Liver (tissue), 9 donors: ENCODE results near the gene TECRL. TPM values are rescaled to one million over a fixed set of nuclear protein-coding genes. Genes with fewer than 3 reads are reported as not detected.

Experiments used
- DNase-seq: peaks from one replicate; pipeline ENCODE4 v3.0.0-alpha.2; 2017; ENCODE audit warnings: low spot score
- H3K27ac ChIP-seq, 2 donors: one replicate each; pipeline ENCODE4 v1.7.0; 2013; ENCODE audit warnings: inconsistent platforms in 2 of 2, low read length in 2 of 2, control low read depth in 1 of 2, low read depth in 1 of 2, mild to moderate bottlenecking in 1 of 2
- H3K27me3 ChIP-seq, 4 donors: one replicate each; pipeline versions ENCODE4 v1.6.1 to v1.7.0; 2013; ENCODE audit warnings: low read length in 3 of 4, inconsistent platforms in 1 of 4, mild to moderate bottlenecking in 1 of 4, moderate library complexity in 1 of 4; ENCODE audit not compliant: control insufficient read depth in 4 of 4, insufficient read depth in 4 of 4
- H3K36me3 ChIP-seq, 4 donors: one replicate each; pipeline versions ENCODE4 v1.6.1 to v1.7.0; 2013; ENCODE audit warnings: low read length in 3 of 4, mild to moderate bottlenecking in 3 of 4, low read depth in 1 of 4, moderate library complexity in 1 of 4; ENCODE audit not compliant: control insufficient read depth in 4 of 4, insufficient read depth in 3 of 4
- H3K4me1 ChIP-seq, 4 donors: one replicate each; pipeline versions ENCODE4 v1.6.1 to v1.7.0; 2013; ENCODE audit warnings: low read length in 3 of 4, mild to moderate bottlenecking in 3 of 4, moderate library complexity in 1 of 4; ENCODE audit not compliant: control insufficient read depth in 4 of 4, insufficient read depth in 4 of 4
- H3K4me3 ChIP-seq, 3 donors: one replicate each; pipeline versions ENCODE4 v1.6.1 to v1.7.0; 2013; ENCODE audit warnings: low read length in 3 of 3, control low read depth in 1 of 3, low read depth in 1 of 3, mild to moderate bottlenecking in 1 of 3
- H3K9ac ChIP-seq, 2 donors: one replicate each; pipeline ENCODE4 v1.7.0; 2013; ENCODE audit warnings: low read length in 2 of 2, mild to moderate bottlenecking in 2 of 2, moderate library complexity in 2 of 2, control low read depth in 1 of 2, low read depth in 1 of 2
- H3K9me3 ChIP-seq, 4 donors: one replicate each; pipeline versions ENCODE4 v1.6.1 to v1.7.0; 2013; ENCODE audit warnings: low read length in 3 of 4; ENCODE audit not compliant: control insufficient read depth in 4 of 4
- ATF3 ChIP-seq: IDR thresholded peaks from 2 replicates; pipeline ENCODE4 v1.6.1; 2016; ENCODE audit warnings: antibody characterized with exemption
- CTCF ChIP-seq: fragments of 150-350 bp; IDR thresholded peaks from 2 replicates; pipeline ENCODE4 v1.5.1; 2017; ENCODE audit warnings: improper control_type of control experiment, low read depth, low read length; ENCODE audit not compliant: missing input control
- EGR1 ChIP-seq, 2 donors: IDR thresholded peaks; 2 replicates each; pipeline ENCODE4 v1.6.1; 2016 to 2018; ENCODE audit warnings: antibody characterized with exemption in 2 of 2, low read depth in 2 of 2
- FOXA1 ChIP-seq: IDR thresholded peaks from 2 replicates; pipeline ENCODE4 v1.6.1; 2016; ENCODE audit warnings: antibody characterized with exemption
- FOXA2 ChIP-seq: IDR thresholded peaks from 2 replicates; pipeline ENCODE4 v1.6.1; 2016; ENCODE audit warnings: antibody characterized with exemption
- GABPA ChIP-seq, 2 donors: IDR thresholded peaks in 1 of 2; conservative IDR thresholded peaks in 1 of 2; 2 replicates each; pipeline ENCODE4 v1.6.1; 2016; ENCODE audit warnings: antibody characterized with exemption in 2 of 2, mild to moderate bottlenecking in 1 of 2, moderate library complexity in 1 of 2
- HNF4A ChIP-seq, 2 donors: conservative IDR thresholded peaks; 2 replicates each; pipeline ENCODE4 v1.6.1; 2016; ENCODE audit warnings: antibody characterized with exemption in 2 of 2, mild to moderate bottlenecking in 2 of 2
- HNF4G ChIP-seq: IDR thresholded peaks from 2 replicates; pipeline ENCODE4 v1.6.1; 2016; ENCODE audit warnings: antibody characterized with exemption
- NR2F2 ChIP-seq: IDR thresholded peaks from 2 replicates; pipeline ENCODE4 v1.6.1; 2016; ENCODE audit warnings: antibody characterized with exemption
- RAD21 ChIP-seq, 2 donors: IDR thresholded peaks; 2 replicates each; pipeline ENCODE4 v1.6.1; 2016; ENCODE audit warnings: antibody characterized with exemption in 2 of 2, mild to moderate bottlenecking in 2 of 2
- RXRA ChIP-seq, 2 donors: IDR thresholded peaks; 2 replicates each; pipeline ENCODE4 v1.6.1; 2017 to 2018; ENCODE audit warnings: antibody characterized with exemption in 2 of 2, mild to moderate bottlenecking in 1 of 2
- SP1 ChIP-seq: IDR thresholded peaks from 2 replicates; pipeline ENCODE4 v1.6.1; 2018; ENCODE audit warnings: antibody characterized with exemption, mild to moderate bottlenecking
- TAF1 ChIP-seq: conservative IDR thresholded peaks from 2 replicates; pipeline ENCODE4 v1.6.1; 2016; ENCODE audit warnings: antibody characterized with exemption, mild to moderate bottlenecking
- YY1 ChIP-seq: IDR thresholded peaks from 2 replicates; pipeline ENCODE4 v1.6.1; 2016; ENCODE audit warnings: antibody characterized with exemption, mild to moderate bottlenecking
- ZBTB33 ChIP-seq: IDR thresholded peaks from 2 replicates; pipeline ENCODE4 v1.6.1; 2016; ENCODE audit warnings: antibody characterized with exemption
- WGBS: extraction: QIAGEN DNeasy Blood & Tissue Kit; methylation state at CpG from one replicate; pipeline ENCODE4 v1.1.7; 2013; 5-methylcytosine and 5-hydroxymethylcytosine counted together
- polyA plus RNA-seq, 2 donors: library from polyadenylated mRNA; stranded (reverse) in 1 of 2; unstranded in 1 of 2; fragments of 200-250 nt in 1 of 2; fragments of >200 nt in 1 of 2; fragmentation: Nextera tagmentation in 1 of 2; extraction: Ambion mirVana in 1 of 2; gene quantifications; one replicate each; pipeline versions ENCODE4 v1.2.1 to v1.2.3, GENCODE V29; 2013 to 2015
- total RNA-seq, 2 donors: library from RNA; depleted of rRNA; stranded (reverse); fragments of >200 nt; gene quantifications; one replicate each; pipeline ENCODE4 v1.2.3, GENCODE V29; 2014
- donor health status: healthy.
- donor health status: healthy.
- donor health status: healthy.
- donor health status: healthy.
- donor health status: healthy.

The TECRL gene
- total and polyA plus RNA-seq, 4 donors: not detected

- DNase-seq: no peak
- H3K4me1 ChIP-seq: no peaks in the 10 kb centered on the region
- peaks cover 0 to 3% (median under 1%) of the 10 kb centered on the region in 4 donors for H3K9me3 ChIP-seq
- 69% methylated on average over 2 of the region's 2 CpGs for WGBS
- H3K9ac ChIP-seq: no peak overlapping the region
- H3K4me3 ChIP-seq: no peak overlapping the region
- H3K27me3 ChIP-seq: no peaks in the 10 kb centered on the region
- no peaks in the 10 kb centered on the region for H3K36me3 ChIP-seq
- H3K27ac ChIP-seq: no peak overlapping the region
- no peak for TF ChIP-seq RAD21 (IDR thresholded peaks at IDR 0.05)
- no peak for TF ChIP-seq FOXA1
- TF ChIP-seq FOXA2: no peak
- no peak for TF ChIP-seq GABPA (IDR thresholded peaks at IDR 0.05 in 1 of 2, conservative IDR thresholded peaks at IDR 0.05 in 1 of 2)
- TF ChIP-seq ZBTB33: no peak
- no peak for TF ChIP-seq NR2F2
- no peak for TF ChIP-seq CTCF
- TF ChIP-seq HNF4G: no peak
- TF ChIP-seq TAF1: no peak
- TF ChIP-seq ATF3: no peak
- no peak for TF ChIP-seq EGR1 (IDR thresholded peaks at IDR 0.05; ENCODE audit: low read depth in 2 of 2)
- no peak for TF ChIP-seq YY1
These were observed 74.3 kb downstream of the TECRL start for GRCh38 chr4:64334964-64335363.

- TF ChIP-seq TAF1: no peak
- no peak for TF ChIP-seq ATF3
- no peak for TF ChIP-seq HNF4G
- no peak for TF ChIP-seq FOXA1
- TF ChIP-seq YY1: no peak
- no peak for TF ChIP-seq ZBTB33
- TF ChIP-seq HNF4A (conservative IDR thresholded peaks at IDR 0.05): no peak
- TF ChIP-seq EGR1 (IDR thresholded peaks at IDR 0.05; ENCODE audit: low read depth in 2 of 2): no peak
- no peak for TF ChIP-seq RXRA (IDR thresholded peaks at IDR 0.05)
- TF ChIP-seq SP1: no peak
- no peak for TF ChIP-seq CTCF
- Histone ChIP-seq H3K4me1 (no peaks in the 10 kb centered on the region), H3K27ac (no peak overlapping the region), H3K9ac (no peak overlapping the region), H3K27me3 (no peaks in the 10 kb centered on the region), H3K9me3 (peaks cover 0 to 3% (median 2%) of the 10 kb centered on the region in 4 donors), H3K36me3 (no peaks in the 10 kb centered on the region), H3K4me3 (no peak overlapping the region)
- DNase-seq: no peak
- WGBS: 39% methylated on average over 3 of the region's 3 CpGs
These were observed 79.1 kb downstream of the TECRL start for GRCh38 chr4:64330143-64330542.
